Anterior cingulate cortex (tissue), 58 donors: Measurements from ENCODE around the gene NT5C1B.
"Not testable (repeated sequence)": the region's sequence is repeated elsewhere in the genome, so short reads cannot be mapped to it uniquely, and the experiment has no call there.

Experiments
- DNase-seq, 58 donors: peaks; one replicate each; lab custom pipeline; 2025; lab: John Stamatoyannopoulos, UW

Gene NT5C1B

DNA sequence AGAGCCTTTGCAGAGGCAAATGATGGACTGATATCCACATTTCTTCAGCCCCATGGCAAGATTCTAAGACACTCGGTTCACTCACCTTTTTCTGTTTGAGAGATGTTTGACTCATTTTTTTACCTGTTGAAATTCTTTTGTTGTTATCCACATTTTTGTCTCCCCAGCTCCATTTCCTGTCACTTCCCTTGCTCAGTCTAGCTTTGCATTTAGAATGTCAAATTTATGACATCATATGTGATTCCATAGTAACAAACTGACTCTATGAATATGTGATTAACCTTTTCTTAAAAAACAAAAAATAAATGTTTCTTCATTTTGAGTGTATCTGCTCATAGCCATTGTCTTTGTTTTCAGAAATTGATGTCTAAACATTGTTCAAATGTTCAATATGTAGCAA lies at the start of gene NT5C1B:
Gene NT5C1B, minus strand, starts transcription at position 216 of the 400 bp plus-strand sequence. Its CDS starts 101 bp downstream, at position 115.
- DNase-seq: no peak

DNA sequence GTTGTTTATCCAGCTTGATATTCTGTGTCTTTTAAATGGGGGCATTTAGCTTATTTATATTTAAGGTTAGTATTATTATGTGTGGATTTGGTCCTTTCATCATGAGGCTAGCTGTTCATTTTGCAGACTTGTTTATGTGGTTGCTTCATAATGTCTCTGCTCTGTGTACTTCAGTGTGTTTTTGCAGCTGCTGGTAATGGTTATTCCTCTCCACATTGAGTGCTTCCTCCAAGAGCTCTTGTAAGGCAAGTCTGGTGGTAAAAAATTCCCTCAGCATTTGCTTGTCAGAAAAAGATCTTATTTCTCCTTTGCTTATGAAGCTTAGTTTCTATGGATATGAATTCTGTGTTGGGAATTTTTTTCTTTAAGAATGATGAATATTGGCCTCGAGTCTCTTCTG lies 47.8 kb upstream of the NT5C1B start:
- no peak for DNase-seq

DNA sequence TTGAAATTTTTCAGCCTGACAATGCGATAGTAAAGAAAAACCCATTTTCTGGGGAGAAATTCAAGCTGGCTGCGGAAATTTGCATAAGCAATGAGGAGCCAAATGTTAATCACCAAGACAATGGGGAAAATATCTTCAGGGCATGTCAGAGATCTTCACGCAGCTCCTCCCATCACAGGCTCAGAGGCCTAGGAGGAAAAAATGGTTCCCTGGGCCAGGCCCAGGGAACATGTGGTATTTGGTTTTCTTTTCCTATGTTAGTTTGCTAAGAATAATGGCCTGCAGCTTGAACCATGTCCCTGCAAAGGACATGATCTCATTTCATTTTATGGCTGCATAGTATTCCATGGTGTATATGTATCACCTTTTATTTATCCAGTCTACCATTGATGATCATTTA lies 43.3 kb upstream of the NT5C1B start:
- DNase-seq: not testable (repeated sequence)

DNA sequence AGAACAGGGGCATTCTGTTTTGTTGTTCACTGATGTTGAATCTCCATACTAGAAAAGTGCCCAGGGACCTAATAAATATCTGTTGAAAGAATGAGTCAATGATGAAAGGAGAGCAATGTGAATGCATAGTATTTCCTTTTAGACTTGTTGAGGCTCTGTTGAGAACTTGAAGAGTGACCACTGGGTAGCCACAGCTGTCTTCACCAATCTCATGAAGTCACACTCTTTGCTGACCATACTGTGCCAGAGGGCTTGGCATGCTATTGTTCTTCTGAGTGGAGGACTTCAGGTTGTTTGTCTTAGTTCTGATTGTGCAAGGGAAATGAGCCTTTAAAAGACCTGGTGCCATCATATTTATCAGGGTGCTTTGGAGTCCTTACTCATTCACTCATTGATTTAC lies 41.6 kb upstream of the NT5C1B start:
- no peak for DNase-seq

DNA sequence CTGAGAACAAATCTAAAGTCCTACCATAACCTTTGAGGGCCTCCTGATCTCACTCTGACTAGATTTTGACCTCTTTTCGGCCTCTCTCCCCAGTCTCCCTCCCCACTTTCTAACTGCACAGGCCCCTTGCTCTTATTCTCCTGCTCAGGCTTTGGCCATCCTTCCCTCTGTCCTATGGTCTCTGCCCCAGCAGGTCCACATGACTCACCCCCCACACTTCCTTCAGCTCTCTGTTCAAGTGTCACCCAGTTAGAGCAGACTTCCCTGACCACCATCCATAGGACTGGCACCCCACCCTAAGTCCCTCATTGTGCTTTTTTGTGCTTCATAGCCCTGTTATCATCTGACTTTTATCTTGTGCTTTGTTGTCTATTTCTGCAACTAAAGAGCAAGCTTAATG lies 41.2 kb upstream of the NT5C1B start:
- no peak for DNase-seq

DNA sequence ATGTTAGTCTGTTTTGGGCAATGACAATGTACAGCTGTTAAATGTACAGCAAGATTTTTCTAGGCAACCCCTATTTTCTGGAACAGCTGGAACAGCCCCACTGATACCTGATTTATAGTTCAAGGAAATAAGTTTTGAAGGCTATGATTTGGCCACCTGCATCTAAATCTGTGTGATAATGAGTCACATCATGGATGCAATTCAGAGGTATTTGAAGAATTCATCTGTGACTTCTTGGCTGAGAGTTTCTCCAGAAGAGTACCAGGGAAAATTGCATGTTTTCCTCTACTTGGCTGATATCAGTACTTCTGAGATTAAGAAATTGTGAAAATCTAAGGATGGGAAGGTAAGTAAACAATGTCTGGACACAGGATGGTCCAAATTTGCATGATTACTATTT lies 40.7 kb upstream of the NT5C1B start:
- no peak for DNase-seq

DNA sequence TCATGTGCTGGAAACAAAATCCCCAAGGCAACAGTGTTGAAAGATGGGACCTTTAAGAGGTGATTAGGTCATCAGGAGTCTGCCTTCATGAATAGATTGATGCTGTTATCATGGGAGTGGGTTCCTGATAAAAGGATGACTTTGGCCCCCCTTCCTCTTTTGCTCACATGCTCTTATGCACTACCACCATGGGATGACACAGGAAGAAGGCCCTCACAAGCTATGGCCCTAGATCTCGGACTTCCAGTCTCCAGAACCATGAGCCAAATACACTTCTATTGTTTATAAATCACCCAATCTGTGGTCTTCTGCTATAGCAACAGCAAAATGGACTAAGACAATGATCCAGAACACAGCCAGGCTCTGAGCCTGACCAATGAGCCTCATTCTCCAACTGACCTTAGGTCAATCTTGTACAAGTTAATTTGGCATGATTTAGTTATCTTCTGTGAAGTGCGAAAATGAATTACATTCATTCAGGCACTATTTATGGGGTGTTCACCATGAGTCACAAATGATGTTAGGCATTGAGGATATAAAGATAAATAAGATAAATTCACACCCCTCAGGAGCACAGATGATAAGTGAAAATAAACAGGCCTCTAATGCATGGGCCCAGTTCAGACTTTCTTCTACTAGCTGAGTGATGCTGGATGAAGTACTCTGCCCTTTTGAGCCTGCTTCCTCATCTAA lies 37.7 kb upstream of the NT5C1B start:
- DNase-seq: no peak

DNA sequence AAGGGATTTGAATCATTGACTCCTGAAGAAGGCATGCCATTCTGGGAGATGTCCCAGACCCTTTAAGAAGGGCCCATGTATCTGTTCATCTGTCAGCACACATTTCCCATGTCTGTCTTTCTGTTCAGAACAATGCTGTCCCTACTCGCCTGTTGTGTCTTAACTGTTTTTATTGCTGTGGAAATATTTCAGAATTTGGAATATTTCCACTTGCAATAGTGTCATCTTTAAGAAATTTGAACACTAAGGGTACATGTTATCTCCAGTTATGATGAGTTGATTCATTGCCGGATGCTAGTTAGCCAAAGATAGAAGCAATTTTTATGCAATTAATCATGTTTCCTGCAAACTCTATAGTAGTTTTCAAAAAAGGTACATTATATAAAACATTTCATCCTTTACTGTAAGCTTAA lies 36.9 kb upstream of the NT5C1B start:
- no peak for DNase-seq

DNA sequence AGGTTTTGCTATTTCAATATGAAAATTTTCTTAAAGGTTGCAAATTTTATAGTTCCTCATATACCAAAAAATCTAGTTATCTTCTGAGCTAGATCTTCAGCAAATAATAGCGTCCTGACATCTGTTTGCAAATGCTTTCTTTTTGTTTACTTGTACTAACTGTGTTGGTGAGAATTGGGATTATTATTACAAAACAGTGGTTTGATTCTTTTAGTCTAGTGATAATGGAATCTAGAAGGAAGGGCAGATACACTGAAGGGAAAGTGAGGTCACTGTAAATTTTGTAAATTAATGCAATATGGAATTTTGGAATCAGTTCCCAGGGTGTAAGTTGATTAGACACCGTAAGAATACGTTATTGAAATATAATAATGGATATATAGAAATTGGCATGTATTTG lies 36.2 kb upstream of the NT5C1B start:
- no peak for DNase-seq

DNA sequence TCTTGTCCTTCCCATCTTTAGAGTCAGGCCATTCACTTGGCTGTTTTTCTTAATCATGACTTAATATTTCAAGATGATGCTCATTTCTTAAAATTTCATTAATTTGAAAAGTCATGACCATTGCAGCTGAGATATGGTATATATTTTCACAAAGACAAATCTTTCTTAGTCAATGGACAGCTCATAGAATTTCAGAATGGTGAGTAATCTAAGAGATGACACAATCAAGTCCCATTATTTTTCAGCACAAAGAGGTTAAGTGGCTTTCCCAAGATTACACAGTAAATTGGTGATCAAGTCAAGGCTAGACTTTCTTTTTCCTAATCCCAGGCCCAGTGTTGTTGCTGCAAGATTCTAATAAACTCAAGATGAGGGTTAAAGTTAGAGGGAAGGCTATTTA lies 34.4 kb upstream of the NT5C1B start:
- DNase-seq: no peak

DNA sequence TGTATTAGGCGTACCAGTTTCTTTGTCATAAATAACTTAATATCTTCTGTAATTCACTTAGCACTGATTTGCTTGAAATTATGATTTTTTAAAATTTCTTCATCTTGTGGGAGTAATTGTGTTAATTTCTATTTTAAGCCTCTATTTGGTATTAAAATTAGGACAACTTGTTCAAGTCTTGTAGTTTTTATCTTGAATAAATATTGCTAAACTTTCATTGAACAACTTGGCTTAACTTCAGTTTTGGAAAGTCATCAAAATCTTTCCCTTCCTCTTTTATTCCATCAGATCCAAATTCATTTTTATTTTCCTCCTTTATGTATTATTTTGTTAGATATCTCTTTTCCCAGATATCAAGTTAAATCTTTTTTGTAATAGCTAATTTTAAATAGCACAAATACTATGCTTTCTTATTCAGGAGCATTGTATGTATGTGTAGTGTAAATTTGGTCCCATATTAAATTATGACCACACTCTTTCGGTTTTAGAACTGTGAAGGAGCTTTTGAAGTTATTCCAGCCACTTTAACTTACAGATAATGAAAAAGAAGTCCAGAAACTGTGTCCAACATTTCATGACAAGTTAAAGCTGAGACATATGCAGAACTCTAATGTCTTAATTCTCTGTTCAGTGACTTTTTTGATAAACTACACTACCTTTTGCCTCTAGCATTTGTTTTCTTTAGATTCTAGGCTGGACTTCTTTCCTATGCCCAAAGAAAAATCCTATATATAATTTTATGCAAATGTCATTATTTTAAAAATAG lies 31.7 kb upstream of the NT5C1B start:
- no peak for DNase-seq

DNA sequence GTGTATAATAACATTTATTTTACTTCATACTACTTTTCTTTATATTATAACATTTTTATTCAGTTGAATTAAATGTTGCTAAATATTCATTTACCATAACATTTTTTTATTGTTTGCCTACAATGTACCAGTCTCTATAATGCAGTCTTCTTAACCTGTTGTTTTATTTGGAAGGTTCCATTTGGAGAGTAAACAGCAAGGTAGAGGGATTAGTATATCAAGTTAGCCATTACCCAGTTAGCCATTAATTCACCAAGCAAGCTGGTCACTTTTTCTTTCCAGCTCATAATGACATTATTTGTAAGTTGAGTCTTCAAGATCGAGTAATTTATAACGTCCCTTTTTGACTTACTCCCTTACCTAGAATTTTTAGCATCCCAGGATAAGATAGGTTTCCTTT lies 29.7 kb upstream of the NT5C1B start:
- no peak for DNase-seq

DNA sequence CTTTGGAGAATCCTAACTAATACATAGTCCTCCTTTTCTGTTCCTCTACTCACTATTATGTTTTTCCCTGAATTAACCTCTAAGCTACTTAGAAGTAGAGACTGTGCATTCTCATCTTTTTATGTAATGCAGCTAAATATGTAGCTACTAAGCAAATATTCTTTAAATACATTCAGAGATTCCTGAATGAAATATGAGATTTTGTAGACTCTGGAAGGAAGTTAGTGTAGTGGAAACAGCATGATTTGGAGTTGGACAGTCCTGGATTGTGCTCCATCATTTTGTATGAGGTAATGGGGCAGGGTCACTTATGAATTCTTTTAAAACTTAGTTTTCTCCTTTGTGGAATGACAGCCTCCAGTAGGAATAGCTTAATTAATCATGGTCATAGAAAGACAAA lies 24.7 kb upstream of the NT5C1B start:
- no peak for DNase-seq

DNA sequence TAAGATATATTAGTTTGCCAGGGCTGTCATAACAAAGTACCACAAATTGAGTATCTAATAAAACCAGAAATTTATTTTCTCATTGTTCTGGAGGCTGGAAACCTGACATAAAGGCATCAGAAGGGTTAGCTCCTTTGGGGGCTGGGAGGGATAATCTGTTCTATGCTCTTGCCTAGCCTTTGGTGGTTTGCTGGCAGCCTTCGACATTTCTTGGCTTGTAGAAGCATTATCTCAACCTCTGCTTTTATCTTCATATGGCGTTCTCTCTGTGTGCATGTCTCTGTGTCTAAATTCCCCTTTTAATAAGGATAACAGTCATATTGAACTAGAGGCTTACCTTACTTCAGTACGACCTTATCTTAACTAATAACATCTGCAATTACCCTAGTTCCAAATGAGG lies 22.8 kb upstream of the NT5C1B start:
- DNase-seq: no peak

DNA sequence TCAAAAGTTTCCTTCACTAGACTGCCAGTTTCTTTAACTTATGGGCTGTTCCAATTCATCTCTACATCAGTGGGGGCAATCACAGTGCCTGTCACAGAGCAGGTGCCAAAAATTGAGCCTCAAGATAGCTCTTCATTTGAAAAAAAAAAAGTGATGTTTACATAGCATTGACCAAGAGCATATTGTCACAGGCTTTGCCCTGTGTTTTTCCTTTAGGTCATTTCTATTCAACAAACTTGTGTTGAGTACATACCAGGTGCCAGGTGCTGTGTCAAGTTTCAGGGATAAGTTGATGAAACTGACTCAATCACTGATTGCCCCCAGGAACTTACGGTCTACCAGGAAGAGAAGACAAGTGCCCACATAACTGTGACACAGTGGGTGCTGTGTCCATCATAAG lies 22.2 kb upstream of the NT5C1B start:
- no peak for DNase-seq

DNA sequence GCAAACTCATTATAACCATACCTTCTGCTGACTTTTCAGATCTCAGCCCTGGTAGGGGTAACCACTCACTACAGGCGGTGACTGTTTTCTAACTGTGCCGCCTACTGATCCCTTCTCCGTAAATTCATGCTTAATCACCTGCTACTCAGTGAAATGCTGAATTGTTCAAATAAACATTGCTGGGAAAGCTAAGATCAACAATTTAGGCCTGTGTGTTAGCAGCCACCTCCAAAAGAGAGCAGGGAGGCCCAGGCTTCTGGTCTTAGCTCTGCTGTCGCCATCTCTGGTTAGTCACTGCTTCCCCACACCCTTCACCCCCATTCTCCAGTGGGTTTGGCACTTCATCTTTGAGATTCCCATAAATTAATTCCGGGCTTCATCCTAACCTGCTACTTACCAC lies 21.8 kb upstream of the NT5C1B start:
- no peak for DNase-seq

DNA sequence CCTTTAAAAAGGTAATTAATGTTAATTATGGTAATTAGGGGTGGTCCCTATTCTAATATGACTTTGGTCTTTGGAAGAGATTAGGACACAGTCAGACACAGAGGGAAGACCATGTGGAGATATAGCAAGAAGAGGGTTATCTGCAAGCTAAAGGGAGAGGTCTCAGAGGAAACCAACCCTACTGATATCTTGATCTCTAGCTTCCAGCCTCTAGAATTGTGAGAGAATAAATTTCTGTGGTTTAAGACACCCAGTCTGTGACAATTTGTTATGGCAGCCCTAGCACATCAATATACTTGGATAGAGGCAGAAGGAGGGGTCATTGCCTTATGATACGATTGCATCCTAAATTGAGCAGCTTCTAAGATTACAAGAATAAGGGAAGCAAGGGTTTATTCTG lies 21.3 kb upstream of the NT5C1B start:
- no peak for DNase-seq

DNA sequence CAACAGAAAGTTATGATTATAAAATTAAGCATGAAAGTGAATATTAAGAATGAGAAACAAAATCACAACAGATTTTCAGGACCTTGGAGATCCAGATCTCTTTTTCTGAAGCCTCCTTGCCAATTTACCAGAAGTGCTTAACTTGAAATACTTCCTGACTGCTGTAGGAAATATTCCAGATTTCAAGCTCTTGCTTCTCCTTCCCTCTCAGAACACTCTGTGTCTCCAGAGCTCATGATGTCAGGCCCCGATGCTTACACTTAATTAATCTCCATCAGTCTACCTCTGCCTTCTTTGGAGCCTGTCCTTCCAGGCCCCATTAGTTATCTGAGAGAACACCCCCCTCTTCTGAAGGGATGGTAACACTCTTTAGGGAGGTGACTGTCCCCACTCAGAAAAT lies 20.7 kb upstream of the NT5C1B start:
- DNase-seq: no peak

DNA sequence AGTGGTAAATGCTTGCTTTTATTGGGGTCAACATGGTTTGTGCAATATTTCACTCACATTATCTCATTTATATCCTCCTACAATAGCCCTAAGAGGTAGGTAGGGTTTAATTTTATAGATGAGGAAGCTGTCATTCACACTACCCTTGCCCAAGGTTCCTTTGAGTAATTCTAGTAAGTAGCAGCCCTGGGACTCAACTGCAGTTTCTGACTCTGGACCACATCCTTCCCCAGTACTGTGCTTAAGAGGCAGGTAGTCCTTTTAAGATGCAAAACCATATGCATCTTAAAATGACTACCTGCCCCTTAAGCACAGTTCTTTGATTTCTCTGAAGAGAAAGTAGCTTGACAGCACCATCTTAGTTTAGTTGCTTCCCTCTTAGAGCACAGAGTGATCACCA lies 15.7 kb upstream of the NT5C1B start:
- no peak for DNase-seq

DNA sequence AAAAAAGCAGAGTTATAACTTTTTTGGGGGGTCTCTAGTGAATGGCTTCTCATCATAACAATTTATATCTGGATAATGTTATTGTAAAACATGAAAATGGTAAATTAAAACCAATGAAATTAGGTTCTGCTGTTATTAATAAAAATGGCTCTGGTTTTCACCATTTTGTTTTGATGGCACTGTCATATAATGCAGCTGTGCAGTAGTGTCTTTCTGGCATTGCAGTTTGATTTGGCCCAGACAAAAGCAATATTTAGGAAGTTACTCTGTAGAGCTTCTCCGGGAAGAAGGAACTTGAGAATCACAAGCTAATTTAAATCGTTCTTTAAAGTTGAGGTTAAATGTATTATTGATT lies 15.1 kb upstream of the NT5C1B start:
- no peak for DNase-seq

DNA sequence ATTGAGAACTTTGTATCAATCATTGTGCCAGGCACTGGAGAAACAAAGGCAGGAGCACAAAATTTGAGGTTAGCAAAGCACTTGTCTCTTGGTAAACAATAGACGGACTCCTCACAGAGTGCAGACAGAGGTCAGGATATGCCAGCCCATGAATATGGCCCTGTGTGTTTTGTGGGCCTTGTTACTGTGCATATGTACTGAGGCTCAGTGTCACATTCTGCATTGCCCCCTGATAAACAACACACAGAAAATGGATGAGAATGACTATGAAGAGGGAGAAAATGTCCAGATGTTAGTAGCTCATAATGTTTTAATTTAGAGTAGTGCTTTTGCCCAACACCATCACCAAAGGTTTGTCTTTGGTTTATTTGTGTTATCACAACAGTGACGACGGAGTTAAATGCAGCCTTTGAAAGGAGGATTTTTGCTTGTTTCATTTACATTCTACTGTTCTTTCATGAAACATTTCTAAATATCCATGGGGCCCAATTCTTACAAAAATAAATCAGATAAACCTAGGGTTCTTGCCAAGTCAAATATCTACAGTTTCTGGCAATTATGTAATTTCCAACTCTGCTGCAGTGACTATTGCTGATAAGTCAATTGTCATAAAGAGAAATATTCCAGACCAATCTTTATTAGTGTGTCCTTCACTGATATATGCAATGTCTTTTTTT lies 14.6 kb upstream of the NT5C1B start:
- no peak for DNase-seq

DNA sequence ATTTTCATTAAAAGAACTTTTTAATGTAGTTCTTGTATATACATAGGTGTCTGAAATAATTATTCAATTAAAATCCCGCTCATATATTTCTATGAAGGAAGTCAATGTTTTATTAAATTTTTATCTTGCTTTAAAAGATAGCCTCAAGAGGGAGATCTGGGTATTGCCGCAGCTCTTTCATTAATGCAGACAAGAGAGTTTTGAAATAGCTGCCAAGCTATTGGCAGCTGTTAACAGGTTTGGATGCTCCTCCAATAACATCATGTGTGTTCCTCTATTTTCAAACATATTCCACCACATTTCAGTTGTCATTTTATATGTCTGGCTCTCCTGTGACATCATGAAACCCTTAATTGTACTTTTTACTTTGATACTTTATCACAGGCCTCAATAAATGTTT lies 12.9 kb upstream of the NT5C1B start:
- no peak for DNase-seq
